Measurements from ENCODE around the gene PARPBP. TPM values are rescaled to one million over a fixed set of nuclear protein-coding genes. Genes with fewer than 3 reads are reported as not detected.

The PARPBP gene
- total and polyA plus RNA-seq, 12 donors: 0.39 to 1.8 (median 0.80) TPM; not detected in 1

DNA sequence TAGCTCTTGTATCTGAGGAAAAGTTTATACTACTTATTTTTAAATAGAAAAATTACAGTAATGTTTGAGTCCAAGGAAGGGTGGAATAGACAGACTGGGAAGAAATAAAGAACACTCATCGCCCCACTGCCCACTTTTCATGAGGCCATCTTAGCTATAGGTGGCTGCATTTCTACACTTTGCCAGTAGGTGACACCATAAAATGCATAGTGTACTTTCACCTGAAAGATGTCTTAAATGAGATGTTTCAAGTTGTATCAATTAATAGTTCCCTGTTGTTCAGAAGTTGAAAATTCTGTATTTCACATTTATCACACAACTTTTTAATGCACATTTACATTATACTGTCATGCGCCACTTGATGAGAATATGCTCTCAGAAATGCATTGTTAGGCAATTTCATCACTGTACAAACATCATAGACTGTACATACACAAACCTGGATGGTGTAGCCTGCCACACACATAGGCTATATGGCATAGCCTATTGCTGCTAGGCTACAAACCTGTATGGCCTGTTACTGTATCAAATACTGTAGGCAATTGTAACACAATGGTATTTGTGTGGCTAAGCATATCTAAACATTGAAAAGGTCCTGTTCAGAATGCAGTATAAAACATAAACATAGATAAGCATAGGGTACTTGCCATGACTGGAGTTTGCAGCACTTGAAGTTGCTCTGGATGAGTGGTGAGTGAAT lies 50.1 kb downstream of the PARPBP start:
- intact Hi-C loops (cut with DNase I): loop anchor here in 7 of 10 donors (2.0 to 10.0 kb wide), 3 partner anchors 312 to 315 kb away; partner anchors contain the start of gene IGF1 (in 5 of the 7)
- peak in 1 of 8 donors; percentile 65 for ATAC-seq

DNA sequence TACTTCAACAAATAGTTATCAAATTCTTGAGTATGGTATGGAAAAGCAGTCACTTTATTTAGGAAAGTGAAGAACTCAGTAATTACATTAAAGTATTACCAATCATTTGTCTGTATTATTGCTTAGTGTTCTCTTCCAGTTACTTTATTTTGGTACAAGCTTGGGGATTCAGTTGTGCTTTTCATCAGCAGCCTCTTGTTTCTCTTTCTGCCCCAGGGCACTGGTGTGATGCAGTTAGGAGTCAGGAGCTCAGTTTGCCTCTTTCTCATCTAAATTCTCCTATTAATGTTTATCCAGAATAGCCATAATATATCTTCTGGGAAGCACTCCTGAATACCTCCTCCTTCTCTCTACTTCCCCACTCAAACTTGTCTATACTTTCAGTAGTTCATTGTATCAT lies 52.0 kb downstream of the PARPBP start:
- no peak for ATAC-seq
- intact Hi-C loops (cut with DNase I): loop anchor here in 6 of 10 donors (2.0 to 10.0 kb wide), 3 partner anchors 310 to 313 kb away; partner anchors contain the start of gene IGF1 (in 4 of the 6)
- H3K4me1 ChIP-seq: peaks cover 0 to 10% (median 0%) of the 10 kb centered on the region in 9 donors
- H3K36me3 ChIP-seq: no peaks in the 10 kb centered on the region
- H3K9me3 ChIP-seq: no peaks in the 10 kb centered on the region
- TF ChIP-seq, protein P1, sequence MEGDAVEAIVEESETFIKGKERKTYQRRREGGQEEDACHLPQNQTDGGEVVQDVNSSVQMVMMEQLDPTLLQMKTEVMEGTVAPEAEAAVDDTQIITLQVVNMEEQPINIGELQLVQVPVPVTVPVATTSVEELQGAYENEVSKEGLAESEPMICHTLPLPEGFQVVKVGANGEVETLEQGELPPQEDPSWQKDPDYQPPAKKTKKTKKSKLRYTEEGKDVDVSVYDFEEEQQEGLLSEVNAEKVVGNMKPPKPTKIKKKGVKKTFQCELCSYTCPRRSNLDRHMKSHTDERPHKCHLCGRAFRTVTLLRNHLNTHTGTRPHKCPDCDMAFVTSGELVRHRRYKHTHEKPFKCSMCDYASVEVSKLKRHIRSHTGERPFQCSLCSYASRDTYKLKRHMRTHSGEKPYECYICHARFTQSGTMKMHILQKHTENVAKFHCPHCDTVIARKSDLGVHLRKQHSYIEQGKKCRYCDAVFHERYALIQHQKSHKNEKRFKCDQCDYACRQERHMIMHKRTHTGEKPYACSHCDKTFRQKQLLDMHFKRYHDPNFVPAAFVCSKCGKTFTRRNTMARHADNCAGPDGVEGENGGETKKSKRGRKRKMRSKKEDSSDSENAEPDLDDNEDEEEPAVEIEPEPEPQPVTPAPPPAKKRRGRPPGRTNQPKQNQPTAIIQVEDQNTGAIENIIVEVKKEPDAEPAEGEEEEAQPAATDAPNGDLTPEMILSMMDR (IDR thresholded peaks at IDR 0.05): no peak
- no peak overlapping the region for H3K4me3 ChIP-seq
- no peak overlapping the region for H3K27ac ChIP-seq
- no peaks in the 10 kb centered on the region for H3K27me3 ChIP-seq
- no peak for DNase-seq

More for the DNA sequence above, 50.1 kb downstream of the PARPBP start:
- H3K27me3 ChIP-seq: no peaks in the 10 kb centered on the region
- H3K9me3 ChIP-seq: no peaks in the 10 kb centered on the region
- TF ChIP-seq, protein P1 (IDR thresholded peaks at IDR 0.05): peak; percentile 24 to 74 (median 58)
- no peak overlapping the region for H3K4me3 ChIP-seq
- no peaks in the 10 kb centered on the region for H3K36me3 ChIP-seq
- peaks cover 0 to 10% (median 0%) of the 10 kb centered on the region in 9 donors for H3K4me1 ChIP-seq
- no peak overlapping the region for H3K27ac ChIP-seq
- DNase-seq: no peak
- 96% methylated on average over 2 of the region's 2 CpGs for WGBS, 2 donors

DNA sequence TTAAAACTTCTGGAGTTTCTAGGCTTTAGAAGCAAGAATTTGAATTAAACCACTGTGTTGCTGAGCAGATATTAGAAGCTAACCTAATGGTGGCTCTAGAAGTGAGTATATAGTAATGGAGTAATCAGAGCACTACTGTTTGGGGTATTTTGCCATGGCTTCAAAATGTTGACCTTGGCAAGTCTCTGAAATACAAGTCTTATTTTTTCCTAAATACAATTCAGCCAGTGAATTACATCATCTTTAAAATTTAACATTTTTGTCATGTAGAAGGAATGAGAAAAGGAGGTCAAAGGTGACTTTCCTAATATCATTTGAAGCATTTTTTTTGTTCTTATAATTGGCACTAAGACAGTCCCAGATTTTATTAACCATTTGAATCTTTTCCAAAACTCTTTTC lies 52.5 kb downstream of the PARPBP start:
- DNase-seq: no peak
- intact Hi-C loops (cut with DNase I): loop anchor here in 4 of 10 donors (5.0 to 10.0 kb wide), 2 partner anchors 310 to 312 kb away; partner anchors contain the start of gene IGF1 (in 4 of the 4)
- Histone ChIP-seq H3K36me3 (no peaks in the 10 kb centered on the region), H3K27me3 (no peaks in the 10 kb centered on the region), H3K4me1 (peaks cover 0 to 10% (median 0%) of the 10 kb centered on the region in 9 donors), H3K4me3 (no peak overlapping the region), H3K27ac (no peak overlapping the region), H3K9me3 (no peaks in the 10 kb centered on the region)
- TF ChIP-seq, protein P1 (IDR thresholded peaks at IDR 0.05): no peak
- ATAC-seq: peak in 5 of 8 donors; percentile 35 to 76 (median 46)

DNA sequence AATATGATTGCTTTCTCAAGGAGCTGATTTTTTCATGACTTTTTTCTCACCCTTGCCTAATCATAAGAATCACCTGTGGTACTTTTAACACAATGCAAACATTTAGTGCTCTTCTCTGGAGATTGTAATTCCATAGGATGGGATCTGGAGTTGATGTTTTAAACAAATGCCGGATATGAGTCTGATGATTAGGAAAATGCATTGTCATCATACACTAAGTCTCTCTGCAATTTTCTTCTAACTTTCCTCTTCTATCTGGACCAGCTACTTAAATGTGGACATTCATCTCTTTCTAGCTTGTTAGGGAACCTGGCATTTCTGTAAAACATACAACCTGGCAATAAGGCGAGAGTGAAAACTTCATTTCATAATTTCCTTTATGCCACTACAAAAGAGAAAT lies 54.1 kb downstream of the PARPBP start:
- Histone ChIP-seq H3K4me1 (peaks cover 0 to 10% (median 0%) of the 10 kb centered on the region in 9 donors), H3K9me3 (no peaks in the 10 kb centered on the region), H3K4me3 (no peak overlapping the region), H3K36me3 (no peaks in the 10 kb centered on the region), H3K27ac (no peak overlapping the region), H3K27me3 (no peaks in the 10 kb centered on the region)
- intact Hi-C loops (cut with DNase I): loop anchor here in 4 of 10 donors (5.0 to 10.0 kb wide), 2 partner anchors 308 to 311 kb away; partner anchors contain the start of gene IGF1 (in 4 of the 4)
- TF ChIP-seq, protein P1 (IDR thresholded peaks at IDR 0.05): no peak
- WGBS, 2 donors: 91 to 94% methylated on average over 2 of the region's 2 CpGs
- DNase-seq: no peak
- no peak for ATAC-seq
